NCI-H2196 (cell line): ENCODE results near the gene FOXP1.
"Not testable (repeated sequence)": the region's sequence is repeated elsewhere in the genome, so short reads cannot be mapped to it uniquely, and the experiment has no call there.

Experiments used
- DNase-seq: peaks from one replicate; lab custom pipeline; 2025; ENCODE audit not compliant: unreplicated experiment; lab: John Stamatoyannopoulos, UW

FOXP1 gene

DNA sequence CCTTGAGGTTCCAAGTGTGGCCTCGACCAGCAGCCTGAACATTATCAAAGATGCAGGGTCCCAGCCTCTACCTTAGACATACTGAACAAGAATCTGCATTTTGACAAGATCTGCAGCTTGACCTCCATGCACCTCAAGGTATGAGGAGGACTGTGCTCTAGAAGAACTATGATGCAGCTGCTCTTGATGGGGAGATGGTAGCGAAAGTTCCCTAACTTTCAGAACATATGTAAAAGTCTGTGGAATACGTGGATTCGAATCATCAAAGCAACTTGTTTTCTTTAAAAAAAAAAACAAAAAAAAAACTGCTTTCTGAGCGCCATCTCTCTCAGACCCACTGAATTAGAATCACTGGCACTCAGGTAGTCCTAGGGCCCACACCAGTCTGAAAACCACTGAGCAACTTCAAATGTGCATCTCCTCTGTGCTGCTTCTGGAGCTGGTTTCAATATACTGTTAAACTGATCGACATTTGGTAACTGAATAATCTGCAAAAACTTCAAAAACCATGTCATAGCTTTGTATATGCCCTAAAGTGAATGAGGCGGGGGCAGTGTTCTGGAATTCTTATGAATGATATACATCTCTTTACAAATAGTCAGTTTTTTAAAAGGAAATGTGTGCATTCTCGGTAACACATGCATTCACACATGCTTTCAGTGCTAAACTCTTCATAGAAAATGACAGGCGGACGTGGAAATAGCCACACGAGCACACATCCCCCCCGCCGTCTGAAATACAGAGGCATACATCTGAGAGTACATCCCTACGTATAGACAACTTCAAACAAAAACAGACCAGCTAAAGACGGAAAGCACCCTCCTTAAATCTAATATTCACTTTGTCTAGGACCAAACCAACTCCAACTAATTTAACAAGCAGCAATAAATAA, 128.8 kb downstream of the FOXP1 start:
- DNase-seq: no peak

DNA sequence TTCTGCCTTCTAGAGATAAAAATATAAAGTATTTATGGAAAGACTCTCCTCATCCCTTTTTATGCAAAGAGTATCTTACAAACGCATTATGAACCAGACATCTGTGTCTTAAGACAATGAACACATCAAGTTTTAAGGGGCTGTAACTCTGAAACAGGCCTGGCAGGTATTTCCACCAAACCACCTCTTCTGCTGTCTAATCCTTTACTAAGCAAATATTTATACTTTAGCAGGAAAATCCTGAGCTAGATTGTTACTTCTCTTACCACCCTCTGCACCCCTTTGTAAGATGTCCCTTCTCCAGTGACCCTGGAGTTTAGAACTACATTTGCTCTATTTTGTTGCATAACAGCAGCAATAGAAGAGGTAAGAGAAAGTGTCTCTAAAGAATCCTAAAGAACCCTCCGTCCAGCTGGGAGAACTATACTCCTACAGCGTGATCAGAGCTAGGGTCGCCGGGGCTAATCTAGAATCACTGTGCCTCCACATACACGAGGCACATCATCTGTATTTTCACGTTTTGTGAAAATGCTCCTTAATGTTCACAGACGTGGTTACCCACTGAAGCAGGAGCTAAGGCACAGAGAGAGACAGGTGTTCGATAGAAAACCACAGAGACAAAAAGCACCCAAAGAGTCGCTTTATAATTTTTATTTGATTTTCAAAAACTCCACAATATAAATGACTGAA, 129.6 kb downstream of the FOXP1 start:
- DNase-seq: no peak

DNA sequence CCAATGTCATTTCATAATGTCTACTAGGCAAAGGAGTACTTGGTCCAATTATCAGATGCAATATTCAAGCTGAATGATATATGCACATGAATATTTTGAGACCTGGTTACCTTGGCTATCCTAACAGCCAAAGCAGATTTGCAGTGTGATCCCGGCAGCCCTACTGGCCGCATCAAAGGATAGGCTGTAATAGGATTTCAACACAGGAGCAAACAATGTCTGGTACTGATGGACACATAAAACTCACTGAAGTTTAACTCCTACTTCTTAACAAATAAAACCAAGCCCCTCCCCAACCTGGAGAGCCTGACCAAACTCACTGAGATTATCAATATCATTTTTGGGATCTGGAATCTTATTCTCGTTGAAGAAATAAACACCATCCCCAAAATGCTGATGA, 130.2 kb downstream of the FOXP1 start:
- no peak for DNase-seq

DNA sequence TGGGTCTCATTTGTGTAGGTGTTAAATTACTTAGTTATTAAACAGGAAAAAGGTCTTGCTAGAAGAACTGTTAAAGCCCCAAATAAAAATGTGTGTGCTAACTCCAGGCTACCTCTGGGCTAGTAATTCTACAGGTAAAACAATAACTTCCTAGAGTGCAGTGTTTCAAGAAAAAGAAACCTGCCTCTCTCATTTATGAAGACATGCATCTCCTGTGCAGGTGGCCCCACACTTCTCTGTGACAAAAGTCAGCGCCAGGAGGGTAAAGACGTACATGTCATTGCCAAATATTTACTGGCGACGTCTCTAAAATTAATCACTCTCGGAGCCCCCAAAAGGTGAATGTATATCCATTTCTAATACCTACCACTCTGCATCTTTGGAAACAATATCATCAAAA, 131.7 kb downstream of the FOXP1 start:
- DNase-seq: no peak

DNA sequence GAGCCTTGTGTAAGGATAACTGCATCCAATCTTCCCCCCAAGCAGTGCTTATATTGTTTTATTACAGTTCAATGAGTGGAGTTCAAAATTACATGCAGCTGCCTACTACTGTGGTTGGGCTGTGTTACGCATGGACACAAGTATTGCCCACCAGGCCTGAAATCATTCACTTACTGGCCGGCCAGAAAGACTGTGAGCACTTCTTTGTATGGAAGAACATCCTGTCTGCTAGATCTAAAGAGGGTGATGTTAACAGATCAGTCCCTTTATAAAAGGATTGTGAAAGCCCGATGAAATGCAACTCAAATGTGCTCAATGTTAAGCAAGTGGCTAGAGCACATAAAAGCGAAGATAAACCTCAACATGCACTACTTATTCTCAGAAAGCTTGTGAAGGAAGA, 132.5 kb downstream of the FOXP1 start:
- DNase-seq: no peak

DNA sequence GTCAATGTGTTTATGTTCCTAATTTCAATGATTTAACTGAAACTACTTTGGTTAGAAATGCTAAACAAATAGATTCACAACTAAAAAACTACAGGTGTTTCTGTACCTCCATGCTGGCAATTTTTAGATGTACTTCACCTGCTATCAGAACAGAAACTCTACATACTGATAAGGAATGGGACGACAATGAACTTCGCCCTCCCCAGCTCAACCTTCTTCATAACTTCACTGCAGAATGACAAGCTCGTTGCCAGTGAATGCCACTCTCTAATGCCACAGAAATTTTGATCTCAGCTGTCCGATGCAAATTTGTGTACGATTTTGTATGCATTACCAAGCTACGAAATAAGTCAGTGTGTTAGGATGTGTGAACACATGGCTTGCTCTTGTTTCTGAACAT, 133.4 kb downstream of the FOXP1 start:
- no peak for DNase-seq

DNA sequence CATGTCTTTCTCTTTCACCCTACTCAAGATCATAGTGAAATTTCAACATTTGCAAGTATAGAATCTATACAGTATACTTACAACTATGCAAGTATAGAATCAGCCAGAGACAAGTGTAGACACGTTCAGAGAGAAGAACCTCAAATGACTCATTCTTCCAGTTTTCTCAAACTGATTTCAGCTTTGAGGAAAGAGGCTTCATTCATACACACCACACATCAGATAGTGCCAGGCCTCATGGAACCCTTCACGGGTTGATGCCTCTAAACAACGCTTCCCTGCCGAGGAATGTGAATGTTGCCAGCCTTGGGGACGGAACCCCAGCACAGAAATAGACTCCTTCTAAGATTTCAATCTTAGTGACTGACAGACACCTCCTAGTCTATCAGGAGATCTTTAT, 135.7 kb downstream of the FOXP1 start:
- DNase-seq: no peak

DNA sequence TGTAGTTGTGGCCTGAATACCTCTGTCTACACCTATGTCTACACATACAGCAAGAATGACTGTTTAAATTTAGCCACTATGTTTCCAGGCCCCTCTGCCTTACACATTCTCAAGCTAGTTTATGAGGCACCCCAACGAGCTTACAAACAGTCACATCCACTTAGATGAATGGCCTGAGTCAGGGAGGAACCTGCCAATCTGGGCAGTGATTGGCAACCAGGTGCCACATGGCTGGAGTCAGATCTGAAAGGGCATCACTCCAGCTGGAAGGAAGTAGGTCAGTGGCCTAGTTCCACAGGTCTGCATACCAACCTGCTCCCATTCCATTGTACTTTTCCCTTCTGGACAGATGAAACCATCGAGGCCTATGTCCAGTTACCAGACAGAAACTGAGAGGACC, 136.3 kb downstream of the FOXP1 start:
- no peak for DNase-seq

DNA sequence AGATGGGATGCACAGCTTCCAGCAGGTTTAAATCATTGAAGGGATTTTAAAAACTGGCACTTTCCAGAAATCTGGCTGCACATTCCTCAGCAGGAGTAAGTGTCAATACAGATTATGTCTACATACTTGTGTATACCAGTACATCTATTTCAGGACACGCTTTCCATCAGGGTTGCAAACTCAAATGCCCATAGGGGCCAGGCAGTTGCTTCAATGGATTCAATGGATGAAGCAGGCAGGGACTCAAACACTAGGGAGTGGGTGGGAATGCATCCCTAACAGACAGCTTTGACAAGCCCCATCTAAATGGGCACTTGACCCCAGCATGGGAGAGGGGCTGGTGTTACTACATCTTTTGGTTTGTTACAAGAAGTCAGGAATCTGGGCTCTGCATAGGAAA, 136.8 kb downstream of the FOXP1 start:
- no peak for DNase-seq

DNA sequence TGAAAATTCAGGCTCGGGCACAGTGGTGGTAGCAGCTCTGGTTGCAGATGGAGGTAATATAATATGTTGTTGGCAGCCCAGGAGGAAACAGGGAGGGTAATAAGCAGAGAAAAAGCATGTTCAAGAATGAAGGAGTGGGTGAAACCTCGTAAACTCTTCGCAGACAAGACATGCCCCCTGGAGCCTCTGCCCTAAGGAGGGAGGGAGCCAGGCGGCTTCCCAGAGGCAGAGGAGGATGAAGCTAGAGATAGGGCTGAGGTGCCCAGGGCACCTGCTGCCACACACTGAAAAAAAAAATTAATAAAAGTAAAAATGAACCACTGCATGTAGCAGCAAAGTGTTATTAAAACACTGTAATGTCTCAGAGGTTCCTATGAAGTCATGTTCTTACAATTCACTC, 137.3 kb downstream of the FOXP1 start:
- DNase-seq: no peak

DNA sequence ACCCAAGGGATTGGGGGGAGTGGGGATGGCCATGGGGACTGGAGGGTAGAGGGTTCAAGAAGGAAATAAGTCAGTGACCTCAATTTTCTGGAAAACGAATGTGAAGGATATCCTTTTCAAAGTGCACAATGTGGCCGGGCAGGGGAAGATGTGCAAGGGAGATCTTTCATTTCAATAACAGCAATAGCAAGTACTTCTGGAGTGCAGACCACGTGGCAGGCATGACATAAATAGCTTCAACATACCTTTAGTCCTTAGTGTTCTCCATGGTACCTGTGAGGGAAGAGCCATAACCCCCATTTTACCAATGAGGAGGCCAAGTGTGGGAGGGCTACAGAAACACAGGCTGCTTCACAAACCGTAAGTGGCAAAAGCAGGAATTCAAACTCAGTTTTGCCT, 138.7 kb downstream of the FOXP1 start:
- no peak for DNase-seq

DNA sequence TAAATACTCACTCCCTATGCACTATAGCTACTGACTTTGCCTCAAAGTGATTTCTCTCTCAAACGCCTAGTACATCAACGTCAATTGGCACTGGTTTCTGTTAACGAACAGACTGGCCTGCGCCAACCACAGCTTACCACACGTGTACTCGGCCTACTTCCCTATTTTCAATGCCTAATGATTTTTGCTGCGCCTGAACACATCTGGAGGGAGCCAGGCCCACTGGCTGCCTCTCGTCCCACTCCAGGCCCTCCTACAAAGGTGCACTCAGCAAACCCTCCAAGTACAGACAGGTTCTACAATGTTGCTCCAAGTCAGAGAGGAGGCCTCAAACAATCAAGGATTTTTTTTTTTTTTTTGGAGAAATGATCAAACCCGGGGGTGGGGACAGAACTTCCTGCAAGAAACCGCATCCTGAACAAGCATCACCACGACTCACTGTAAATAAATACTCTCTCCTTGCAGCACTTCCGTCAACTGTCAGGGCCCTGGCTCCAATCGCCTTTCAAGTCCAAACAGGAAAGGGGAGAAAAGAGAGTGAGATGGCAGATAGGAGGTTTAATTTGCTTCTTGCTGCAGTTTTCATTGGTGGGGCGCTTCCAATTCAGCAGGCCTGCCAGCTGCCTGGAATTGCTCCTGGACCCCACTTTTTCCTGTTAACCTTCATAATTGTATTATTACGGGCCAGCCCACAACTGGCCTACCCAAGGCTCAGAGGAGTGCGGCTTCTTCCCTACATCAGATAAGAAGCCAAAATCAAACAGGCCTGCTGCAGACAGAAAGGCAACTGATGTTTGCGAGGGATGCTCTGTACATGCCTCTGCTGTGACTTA, 139.3 kb downstream of the FOXP1 start:
- DNase-seq: no peak

DNA sequence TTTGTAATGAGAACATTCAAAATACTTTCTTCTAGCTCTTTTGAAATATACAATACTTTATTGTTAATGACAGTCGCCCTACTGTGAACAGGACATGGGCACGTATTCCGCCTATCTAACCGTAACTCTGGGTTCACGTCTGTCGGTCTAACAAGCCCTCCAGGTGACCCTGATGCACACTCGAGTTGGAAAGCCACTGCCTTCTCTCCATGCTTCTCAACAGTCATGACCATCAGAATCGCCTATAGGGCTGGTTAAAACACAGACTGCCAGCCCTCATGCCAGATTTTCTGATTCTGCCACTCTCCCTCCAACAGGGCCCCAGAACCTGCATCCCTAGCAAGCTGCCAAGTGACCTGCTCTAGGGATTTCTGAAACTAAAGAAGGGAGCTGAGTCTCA, 140.2 kb downstream of the FOXP1 start:
- no peak for DNase-seq

DNA sequence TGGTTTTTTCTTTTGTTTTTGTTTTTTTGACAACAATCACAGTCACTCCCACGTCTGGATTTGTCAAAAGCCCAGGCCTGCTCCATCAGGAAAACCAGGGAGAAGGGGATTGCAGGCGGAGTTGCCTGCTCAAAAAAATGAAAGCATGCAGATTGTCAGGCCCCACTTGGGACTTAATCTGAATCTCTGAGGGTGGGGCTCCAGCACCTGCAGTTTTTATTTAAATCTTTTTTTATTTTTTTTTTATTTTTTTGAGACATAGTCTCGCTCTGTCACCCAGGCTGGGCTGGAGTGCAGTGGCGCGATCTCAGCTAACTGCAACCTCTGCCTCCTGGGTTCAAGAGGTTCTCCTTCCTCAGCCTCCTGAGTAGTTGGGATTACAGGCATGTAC, 140.9 kb downstream of the FOXP1 start:
- no peak for DNase-seq

DNA sequence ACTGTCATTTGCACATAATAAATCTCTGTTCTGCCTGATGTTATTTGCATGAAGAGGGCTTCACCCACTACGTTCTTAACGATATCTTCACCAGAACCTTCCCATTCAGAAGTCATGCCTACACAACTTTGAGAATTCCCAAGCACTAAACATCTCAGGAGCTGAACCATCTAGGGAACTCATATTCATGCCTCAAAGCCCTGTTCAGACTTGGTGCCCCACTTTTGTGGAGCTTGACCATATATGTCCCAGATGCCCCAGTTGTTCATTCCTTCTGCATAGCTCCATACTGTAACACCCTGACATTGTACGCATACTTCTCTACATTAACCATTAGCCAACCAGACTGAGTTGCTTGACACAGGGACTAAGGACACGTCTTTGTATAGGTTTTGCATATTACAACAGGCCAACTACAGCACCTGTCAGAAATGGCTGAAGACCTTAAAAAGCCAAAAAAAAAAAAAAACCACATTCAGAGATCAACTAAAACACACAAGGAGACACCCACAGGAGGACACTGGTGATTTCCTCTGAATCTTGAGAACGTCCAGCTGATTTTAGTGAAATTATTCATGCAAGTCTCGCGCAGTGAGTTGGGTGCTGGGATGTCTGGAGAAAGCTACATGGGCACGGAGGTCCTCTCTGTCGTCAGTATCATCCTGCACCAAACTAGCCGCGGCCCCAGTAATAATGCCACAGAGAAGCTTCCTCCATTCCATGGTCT, 141.4 kb downstream of the FOXP1 start:
- no peak for DNase-seq

DNA sequence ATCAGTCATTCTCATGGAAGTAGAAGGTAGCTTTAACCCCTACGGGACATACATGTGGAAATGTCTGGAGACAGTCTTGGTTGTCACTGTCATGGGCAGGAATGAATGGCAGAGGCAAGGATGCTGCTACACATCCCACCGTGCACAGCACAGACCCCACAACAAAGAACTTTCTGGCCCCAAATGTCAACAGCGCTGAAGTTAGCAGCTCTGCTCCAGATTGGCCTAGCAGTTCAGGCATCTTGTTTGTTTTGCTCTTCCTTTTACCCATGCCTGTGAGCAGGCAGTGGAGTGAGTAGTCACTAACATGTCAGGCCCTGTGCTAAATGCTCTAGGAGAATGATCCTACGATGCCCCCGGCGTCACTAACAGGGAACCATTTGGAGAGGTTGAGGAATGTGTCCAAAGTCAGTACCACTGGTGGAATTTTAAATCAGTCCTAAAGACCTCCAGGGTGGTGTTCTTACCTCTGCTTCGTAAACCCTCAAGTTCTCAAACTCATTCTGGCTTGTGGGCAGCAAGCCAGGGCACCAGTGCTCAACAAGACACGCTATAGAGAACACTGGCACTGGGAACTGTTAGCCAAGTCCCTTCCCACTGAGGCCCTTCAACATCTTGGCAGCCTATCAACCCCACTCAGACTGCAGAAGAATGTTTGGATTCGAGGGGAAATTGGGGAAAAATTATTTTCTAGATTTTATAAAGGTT, 142.2 kb downstream of the FOXP1 start:
- DNase-seq: no peak

DNA sequence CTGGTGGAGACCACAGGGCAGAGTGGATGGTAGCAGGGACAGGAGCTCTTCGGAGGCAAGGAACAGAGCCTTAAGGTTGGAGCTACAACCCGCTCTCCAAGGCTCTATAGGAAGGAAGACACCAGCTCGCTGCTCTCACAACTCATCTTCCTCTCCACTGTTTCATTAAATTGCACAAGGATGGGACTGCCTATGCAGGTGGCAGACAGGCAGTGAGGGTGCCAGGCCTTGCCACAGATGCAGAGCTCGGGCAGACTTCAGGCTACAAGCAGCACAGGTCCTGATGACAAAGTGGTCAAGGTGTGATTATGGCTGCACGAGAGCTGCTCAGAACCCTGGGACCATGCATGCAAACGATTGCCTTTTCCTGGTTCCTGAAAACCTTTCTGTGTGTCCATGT, 144.6 kb downstream of the FOXP1 start:
- DNase-seq: no peak

DNA sequence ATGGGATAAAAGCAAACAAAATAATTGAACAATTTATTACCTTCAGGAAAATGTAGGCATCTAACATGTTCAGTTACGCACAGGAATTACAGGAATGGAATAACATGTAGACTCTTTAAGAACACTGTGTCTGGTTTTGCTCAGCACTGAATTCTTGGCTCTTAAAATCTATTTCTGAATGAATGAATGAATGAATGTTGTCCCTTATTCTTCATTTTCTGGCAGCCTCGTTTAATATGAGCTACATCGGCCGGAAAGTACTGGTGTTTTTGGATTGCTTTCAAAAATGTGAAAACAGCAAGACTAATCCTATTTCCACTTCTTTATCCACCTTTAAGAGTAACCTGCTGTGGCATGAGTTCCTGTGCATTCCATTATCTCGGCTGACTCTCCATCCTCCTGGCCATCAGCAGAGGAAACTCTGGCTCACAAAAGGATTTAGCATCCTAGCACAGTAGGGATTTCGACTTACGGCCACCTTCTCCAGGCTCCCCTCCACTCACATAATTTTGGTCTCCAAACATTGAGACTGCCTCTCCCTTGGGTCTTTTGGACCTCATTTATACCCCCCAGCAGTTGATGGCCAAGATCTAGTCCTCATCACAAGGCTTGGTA, 145.3 kb downstream of the FOXP1 start:
- no peak for DNase-seq

DNA sequence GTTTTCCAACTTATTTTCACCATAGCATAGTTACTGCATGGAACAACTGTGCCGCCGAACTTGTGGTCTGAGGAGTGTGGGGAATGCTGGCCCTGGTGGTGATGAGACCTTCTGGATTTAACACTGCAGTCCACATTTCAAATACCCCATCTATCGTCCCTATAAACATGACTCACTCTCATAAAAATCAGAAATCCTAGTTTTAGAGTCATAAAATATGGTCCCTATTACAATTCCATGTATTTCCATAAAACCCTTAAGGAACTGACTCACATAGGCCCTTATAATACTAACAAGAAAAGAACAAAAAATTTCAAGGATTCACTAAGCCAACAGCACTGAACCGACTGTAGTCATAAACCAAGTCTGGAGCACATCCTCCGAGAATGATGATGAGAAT, 147.2 kb downstream of the FOXP1 start:
- DNase-seq: no peak

DNA sequence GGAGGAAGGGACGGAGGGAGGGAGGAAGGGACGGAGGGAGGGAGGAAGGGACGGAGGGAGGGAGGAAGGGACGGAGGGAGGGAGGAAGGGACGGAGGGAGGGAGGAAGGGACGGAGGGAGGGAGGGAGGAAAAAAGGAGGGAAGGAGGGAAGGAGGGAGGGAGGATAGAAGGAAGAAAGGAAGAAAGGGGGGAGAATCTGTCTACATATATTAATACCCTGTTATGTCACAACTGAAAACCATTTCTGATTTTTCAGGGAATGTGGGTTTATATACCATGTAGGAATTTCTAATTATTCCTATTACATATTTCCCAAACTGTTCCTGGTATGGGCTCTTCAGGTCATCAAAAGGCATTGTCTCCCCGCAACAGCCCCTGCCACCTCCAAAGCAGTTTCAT, 147.7 kb downstream of the FOXP1 start:
- not testable (repeated sequence) for DNase-seq
